ENCODE measurements around the gene TMED8. TPM values are rescaled to one million over a fixed set of nuclear protein-coding genes. Genes with fewer than 3 reads are reported as not detected.

The TMED8 gene
- total RNA-seq, 2 experiments from 2014 or later = 21.5 to 21.7 TPM

DNA sequence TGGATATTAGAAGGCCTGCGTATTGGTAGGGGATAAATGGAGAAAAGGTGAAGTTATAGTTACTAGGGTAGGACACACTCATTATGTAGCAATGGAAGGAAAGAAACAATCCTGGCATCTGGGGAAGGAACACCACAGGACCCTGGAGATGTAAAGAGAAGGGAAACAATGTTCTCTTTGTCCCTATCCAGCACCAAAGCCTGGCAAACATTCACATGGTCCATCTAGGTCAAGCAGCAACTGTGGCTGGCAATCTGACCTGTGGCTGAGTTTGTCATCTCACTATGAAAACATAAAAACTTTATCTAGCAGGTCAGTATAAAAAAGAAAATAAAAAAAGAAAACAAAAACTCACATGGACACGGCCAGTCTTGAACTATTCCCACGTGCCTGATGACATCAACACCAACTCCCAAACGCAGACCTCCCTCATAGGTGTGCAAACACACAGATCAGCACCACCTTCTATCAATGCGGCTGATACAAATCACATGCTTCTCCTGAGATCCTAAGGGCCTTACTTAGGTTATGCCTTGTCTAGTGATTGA lies 58.8 kb downstream of the TMED8 start:
- DNase-seq = no peak
- no peaks in the 10 kb centered on the region for H3K36me3 Mint-ChIP-seq (ENCODE audit: low read depth)
- intact Hi-C loops (cut with micrococcal nuclease) = no loop called here
- H3K4me1 Mint-ChIP-seq (ENCODE audit: low read depth) = peaks cover 15% of the 10 kb centered on the region
- H3K4me3 Mint-ChIP-seq = no peak overlapping the region
- H3K27me3 Mint-ChIP-seq (ENCODE audit: low read depth) = no peaks in the 10 kb centered on the region
- no peak overlapping the region for H3K27ac Mint-ChIP-seq
- no peaks in the 10 kb centered on the region for H3K9me3 Mint-ChIP-seq
- CTCF ChIA-PET = interaction anchor here (4.6 kb wide), 1 partner anchor 16 kb away, joined by 124 read pairs; no protein-coding TSS in a partner anchor

- intact Hi-C loops (cut with micrococcal nuclease) = loop anchor here (1.0 kb wide), 4 partner anchors 16 to 219 kb away; partner anchors contain the start of gene CIPC
- no peak overlapping the region for H3K4me3 Mint-ChIP-seq
- DNase-seq = no peak
- CTCF ChIA-PET = interaction anchor here (0.7 to 4.6 kb wide), 24 partner anchors 8 to 290 kb away, joined by 3 to 124 read pairs (median 6); partner anchors contain the start of gene ZDHHC22
- no peaks in the 10 kb centered on the region for H3K9me3 Mint-ChIP-seq
- H3K36me3 Mint-ChIP-seq (ENCODE audit: low read depth) = no peaks in the 10 kb centered on the region
- H3K27me3 Mint-ChIP-seq (ENCODE audit: low read depth) = no peaks in the 10 kb centered on the region
- no peak overlapping the region for H3K27ac Mint-ChIP-seq
- peaks cover 7% of the 10 kb centered on the region for H3K4me1 Mint-ChIP-seq (ENCODE audit: low read depth)
Observed at GRCh38 chr14:77316872-77317301, 60.0 kb downstream of the TMED8 start.

DNA sequence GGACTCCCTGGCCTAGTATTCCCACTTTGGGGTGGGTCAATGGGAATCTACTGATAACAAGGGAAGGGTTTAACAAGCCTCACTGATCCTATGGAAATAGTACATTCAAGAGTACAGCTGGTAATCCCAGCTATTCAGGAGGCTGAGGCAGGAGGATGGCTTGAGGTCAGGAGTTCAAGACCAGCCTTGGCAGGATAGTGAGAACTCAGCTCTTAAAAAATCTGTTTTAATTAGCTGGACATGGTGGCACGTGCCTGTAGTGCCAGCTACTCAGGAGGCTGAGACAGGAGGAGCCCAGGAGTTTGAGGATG lies 60.7 kb downstream of the TMED8 start:
- CTCF ChIA-PET = interaction anchor here (0.6 to 4.6 kb wide), 43 partner anchors 8 to 416 kb away, joined by 3 to 124 read pairs (median 4); partner anchors contain the start of genes SAMD15, TMED8, VIPAS39 and ZDHHC22
- Mint-ChIP-seq H3K9me3 (no peaks in the 10 kb centered on the region), H3K27ac (no peak overlapping the region), H3K4me3 (no peak overlapping the region), H3K27me3 (ENCODE audit: low read depth) (no peaks in the 10 kb centered on the region), H3K4me1 (ENCODE audit: low read depth) (peaks cover 5% of the 10 kb centered on the region), H3K36me3 (ENCODE audit: low read depth) (no peaks in the 10 kb centered on the region)
- intact Hi-C loops (cut with micrococcal nuclease) = loop anchor here (1.0 kb wide), 4 partner anchors 15 to 218 kb away; partner anchors contain the start of gene CIPC
- DNase-seq = no peak

DNA sequence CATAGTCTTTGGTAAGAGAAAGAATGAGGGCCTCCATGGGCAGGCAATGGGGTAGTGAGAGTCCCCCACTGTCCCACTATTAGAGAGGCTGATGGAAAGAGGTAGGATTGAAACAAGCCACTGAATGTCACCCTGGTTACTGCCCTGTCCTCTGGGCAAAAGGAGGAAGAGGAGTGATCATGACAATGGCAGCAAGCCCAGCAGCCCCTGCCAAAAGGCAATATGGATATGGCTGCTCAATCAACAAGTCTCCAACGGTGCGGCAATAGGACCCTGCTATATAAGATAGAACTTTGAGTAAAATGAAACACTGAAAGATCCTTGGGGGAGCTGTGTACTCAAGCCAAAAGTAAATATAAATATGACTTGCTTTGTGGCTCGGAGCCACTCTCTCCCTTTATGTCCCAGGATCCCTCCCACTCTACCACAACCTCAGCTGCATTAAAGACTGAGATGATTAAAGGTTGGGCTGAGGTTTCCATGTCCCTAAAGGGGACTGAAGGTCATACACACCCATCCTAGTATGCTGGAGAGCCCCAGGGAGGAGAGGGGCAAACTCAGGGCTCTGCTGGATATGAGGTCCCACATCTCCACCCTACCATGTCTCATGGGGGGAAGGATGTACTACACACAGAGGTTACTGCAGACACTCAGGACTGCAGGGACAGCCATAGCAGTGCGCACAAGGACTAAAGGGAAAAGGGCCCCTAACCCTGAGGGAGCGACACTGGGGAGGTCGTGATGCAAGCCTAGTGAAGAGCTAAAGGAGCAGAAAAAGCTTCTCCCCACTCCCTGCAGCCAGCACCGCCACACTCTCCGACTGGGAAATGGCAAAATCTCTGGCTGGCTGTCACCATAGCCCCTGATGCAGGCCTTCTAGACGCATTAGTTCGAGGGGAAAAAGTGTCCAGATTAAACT lies 62.1 kb downstream of the TMED8 start:
- H3K9me3 Mint-ChIP-seq = no peaks in the 10 kb centered on the region
- no peak for DNase-seq
- H3K27ac Mint-ChIP-seq = no peak overlapping the region
- CTCF ChIA-PET = interaction anchor here (1.0 to 4.6 kb wide), 17 partner anchors 10 to 236 kb away, joined by 3 to 124 read pairs (median 8); partner anchors contain the start of gene ZDHHC22
- no peaks in the 10 kb centered on the region for H3K36me3 Mint-ChIP-seq (ENCODE audit: low read depth)
- no peaks in the 10 kb centered on the region for H3K27me3 Mint-ChIP-seq (ENCODE audit: low read depth)
- H3K4me1 Mint-ChIP-seq (ENCODE audit: low read depth) = peaks cover under 1% of the 10 kb centered on the region
- no peak overlapping the region for H3K4me3 Mint-ChIP-seq
- intact Hi-C loops (cut with micrococcal nuclease) = no loop called here

DNA sequence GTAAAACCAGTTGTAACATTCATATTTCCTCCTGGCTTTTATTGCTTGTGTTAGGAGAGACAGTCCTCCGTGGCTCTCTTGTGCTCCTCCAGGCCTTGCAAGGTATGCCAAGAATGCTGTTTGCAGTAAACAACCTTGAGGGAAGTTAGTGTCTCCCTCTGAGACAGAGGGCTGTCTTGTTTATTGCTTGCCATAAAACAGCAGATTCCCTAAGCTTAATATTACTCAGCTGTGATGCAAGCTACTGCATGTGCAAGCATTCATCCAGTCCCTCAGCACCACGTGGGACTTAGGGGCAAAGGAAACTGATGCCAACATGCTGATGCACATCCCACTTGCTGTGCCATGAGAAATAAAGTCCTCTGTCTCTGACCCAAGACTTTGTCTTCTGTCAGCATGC lies 62.9 kb downstream of the TMED8 start:
- H3K4me1 Mint-ChIP-seq (ENCODE audit: low read depth) = no peaks in the 10 kb centered on the region
- no peak overlapping the region for H3K4me3 Mint-ChIP-seq
- no peaks in the 10 kb centered on the region for H3K36me3 Mint-ChIP-seq (ENCODE audit: low read depth)
- H3K27me3 Mint-ChIP-seq (ENCODE audit: low read depth) = no peaks in the 10 kb centered on the region
- intact Hi-C loops (cut with micrococcal nuclease) = no loop called here
- H3K27ac Mint-ChIP-seq = no peak overlapping the region
- CTCF ChIA-PET = interaction anchor here (1.0 to 4.6 kb wide), 4 partner anchors 12 to 237 kb away, joined by 3 to 124 read pairs (median 62); no protein-coding TSS in a partner anchor
- DNase-seq = no peak
- H3K9me3 Mint-ChIP-seq = no peaks in the 10 kb centered on the region

DNA sequence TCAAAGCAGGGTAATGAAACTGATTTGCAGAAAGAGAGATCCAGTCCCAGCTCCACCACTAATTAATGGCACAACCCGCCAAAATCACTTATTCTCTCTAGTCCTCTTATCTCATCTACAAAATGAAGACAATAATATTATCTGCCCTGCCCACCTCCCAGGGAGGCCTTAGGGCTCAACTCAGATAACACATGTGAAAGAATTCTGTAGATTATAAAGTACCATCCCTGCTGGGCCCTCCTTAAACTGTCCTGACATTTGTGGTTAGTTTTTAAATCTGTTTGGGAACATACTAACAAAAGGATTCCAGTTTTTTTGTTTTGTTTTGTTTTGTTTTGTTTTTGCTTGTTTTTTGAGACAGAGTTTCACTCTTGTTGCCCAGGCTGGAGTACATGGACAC lies 63.5 kb downstream of the TMED8 start:
- Mint-ChIP-seq H3K36me3 (ENCODE audit: low read depth) (no peaks in the 10 kb centered on the region), H3K9me3 (no peaks in the 10 kb centered on the region), H3K27ac (no peak overlapping the region), H3K4me3 (no peak overlapping the region), H3K27me3 (ENCODE audit: low read depth) (no peaks in the 10 kb centered on the region), H3K4me1 (ENCODE audit: low read depth) (no peaks in the 10 kb centered on the region)
- DNase-seq = no peak
- intact Hi-C loops (cut with micrococcal nuclease) = no loop called here
- CTCF ChIA-PET = interaction anchor here (0.6 to 4.6 kb wide), 5 partner anchors 11 to 188 kb away, joined by 3 to 124 read pairs (median 4); no protein-coding TSS in a partner anchor

GRCh38 chr14:77311217-77311616 lies 65.7 kb downstream of the TMED8 start:
- no peaks in the 10 kb centered on the region for H3K36me3 Mint-ChIP-seq (ENCODE audit: low read depth)
- no peaks in the 10 kb centered on the region for H3K9me3 Mint-ChIP-seq
- H3K4me1 Mint-ChIP-seq (ENCODE audit: low read depth) = no peaks in the 10 kb centered on the region
- intact Hi-C loops (cut with micrococcal nuclease) = no loop called here
- CTCF ChIA-PET = no interaction called here
- no peaks in the 10 kb centered on the region for H3K27me3 Mint-ChIP-seq (ENCODE audit: low read depth)
- H3K27ac Mint-ChIP-seq = no peak overlapping the region
- no peak for DNase-seq
- H3K4me3 Mint-ChIP-seq = no peak overlapping the region

DNA sequence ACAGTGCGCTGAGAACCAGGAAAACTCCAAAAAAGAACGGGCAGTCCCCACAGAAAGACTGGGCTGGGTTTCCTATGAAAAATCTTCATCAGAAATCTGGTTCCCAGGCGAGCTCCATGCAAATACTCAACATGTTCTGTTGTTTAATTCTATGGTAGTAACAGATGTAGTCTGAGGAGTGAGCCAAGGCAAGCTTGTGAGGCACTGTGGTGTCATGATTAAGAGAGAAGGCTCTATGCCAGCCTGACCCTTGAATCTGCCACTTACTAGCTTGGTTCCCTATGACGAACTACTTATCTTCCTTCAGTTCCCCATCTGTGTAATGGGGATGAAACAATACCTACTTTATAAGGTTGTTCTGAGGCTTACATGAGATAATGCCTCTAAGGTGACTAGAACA lies 66.9 kb downstream of the TMED8 start:
- Mint-ChIP-seq H3K36me3 (ENCODE audit: low read depth) (peaks cover 2% of the 10 kb centered on the region), H3K9me3 (no peaks in the 10 kb centered on the region), H3K27me3 (ENCODE audit: low read depth) (no peaks in the 10 kb centered on the region), H3K27ac (no peak overlapping the region), H3K4me3 (no peak overlapping the region), H3K4me1 (ENCODE audit: low read depth) (no peaks in the 10 kb centered on the region)
- no peak for DNase-seq
- CTCF ChIA-PET = no interaction called here
- intact Hi-C loops (cut with micrococcal nuclease) = no loop called here

- no peak overlapping the region for H3K4me3 Mint-ChIP-seq
- intact Hi-C loops (cut with micrococcal nuclease) = no loop called here
- DNase-seq = no peak
- no peaks in the 10 kb centered on the region for H3K4me1 Mint-ChIP-seq (ENCODE audit: low read depth)
- H3K9me3 Mint-ChIP-seq = no peaks in the 10 kb centered on the region
- H3K27me3 Mint-ChIP-seq (ENCODE audit: low read depth) = no peaks in the 10 kb centered on the region
- H3K36me3 Mint-ChIP-seq (ENCODE audit: low read depth) = peaks cover 2% of the 10 kb centered on the region
- CTCF ChIA-PET = no interaction called here
- H3K27ac Mint-ChIP-seq = no peak overlapping the region
Observed at GRCh38 chr14:77309131-77309530, 67.8 kb downstream of the TMED8 start.

- no peak for DNase-seq
- Mint-ChIP-seq H3K4me1 (ENCODE audit: low read depth) (peaks cover 13% of the 10 kb centered on the region), H3K27me3 (ENCODE audit: low read depth) (no peaks in the 10 kb centered on the region), H3K9me3 (no peaks in the 10 kb centered on the region), H3K36me3 (ENCODE audit: low read depth) (peaks cover 6% of the 10 kb centered on the region), H3K27ac (no peak overlapping the region), H3K4me3 (no peak overlapping the region)
- CTCF ChIA-PET = interaction anchor here (0.8 to 11.4 kb wide), 4 partner anchors 9 to 156 kb away, joined by 3 to 124 read pairs (median 4); no protein-coding TSS in a partner anchor
- intact Hi-C loops (cut with micrococcal nuclease) = no loop called here
Observed at GRCh38 chr14:77306851-77307496, 69.9 kb downstream of the TMED8 start.

DNA sequence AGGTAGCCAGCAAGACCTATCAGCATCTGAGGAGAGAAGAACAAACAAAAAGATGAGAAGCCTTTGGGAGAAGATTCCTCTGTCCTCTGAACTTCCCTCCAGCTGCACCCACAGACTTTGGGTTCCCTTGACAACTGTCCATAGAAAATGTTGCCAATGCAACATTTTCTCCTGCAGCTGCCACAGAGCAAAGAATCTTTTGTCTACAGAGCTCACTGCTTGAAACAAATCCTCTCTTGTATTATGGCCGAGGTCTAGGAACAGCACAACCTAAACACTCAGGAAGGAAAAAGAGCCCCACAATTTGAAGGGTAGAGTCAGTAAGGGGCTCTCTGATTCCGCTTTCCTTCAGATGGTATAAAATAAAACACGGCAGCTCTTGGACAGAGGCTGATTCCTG lies 70.5 kb downstream of the TMED8 start:
- CTCF ChIA-PET = interaction anchor here (0.8 to 11.4 kb wide), 2 partner anchors 9 to 92 kb away, joined by 3 to 124 read pairs; no protein-coding TSS in a partner anchor
- Mint-ChIP-seq H3K27ac (no peak overlapping the region), H3K4me3 (no peak overlapping the region), H3K36me3 (ENCODE audit: low read depth) (peaks cover 6% of the 10 kb centered on the region), H3K4me1 (ENCODE audit: low read depth) (peaks cover 13% of the 10 kb centered on the region), H3K27me3 (ENCODE audit: low read depth) (no peaks in the 10 kb centered on the region), H3K9me3 (no peaks in the 10 kb centered on the region)
- DNase-seq = no peak
- intact Hi-C loops (cut with micrococcal nuclease) = no loop called here

DNA sequence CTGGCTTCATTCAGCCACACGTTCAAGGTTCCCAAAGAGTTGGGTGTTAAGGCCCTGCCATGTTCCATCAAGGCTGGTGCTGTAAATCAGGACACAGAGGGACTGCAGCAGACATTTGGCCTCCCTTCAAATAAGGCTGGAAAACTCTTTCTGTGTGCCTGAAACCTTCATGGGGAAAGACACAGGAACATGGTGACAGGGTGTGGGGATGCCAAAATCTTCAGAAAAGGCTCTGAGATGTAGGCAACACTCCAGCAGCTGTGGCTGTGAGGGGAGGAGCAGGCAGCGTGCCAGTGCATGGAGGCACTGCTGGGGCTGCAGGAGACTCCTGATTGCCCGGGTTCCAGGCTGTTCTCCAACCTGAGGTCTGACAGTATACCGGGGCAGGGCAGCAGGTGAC lies 71.2 kb downstream of the TMED8 start:
- H3K9me3 Mint-ChIP-seq = no peaks in the 10 kb centered on the region
- peaks cover 13% of the 10 kb centered on the region for H3K4me1 Mint-ChIP-seq (ENCODE audit: low read depth)
- CTCF ChIA-PET = interaction anchor here (0.5 to 11.4 kb wide), 3 partner anchors 10 to 153 kb away, joined by 4 to 124 read pairs (median 6); no protein-coding TSS in a partner anchor
- peaks cover 6% of the 10 kb centered on the region for H3K36me3 Mint-ChIP-seq (ENCODE audit: low read depth)
- intact Hi-C loops (cut with micrococcal nuclease) = no loop called here
- H3K27ac Mint-ChIP-seq = no peak overlapping the region
- no peak for DNase-seq
- no peaks in the 10 kb centered on the region for H3K27me3 Mint-ChIP-seq (ENCODE audit: low read depth)
- no peak overlapping the region for H3K4me3 Mint-ChIP-seq
